GM12801 (cell line): ENCODE data around the gene MSH2.

Experiments
- CTCF ChIP-seq: IDR thresholded peaks from one replicate; pipeline ENCODE4 v1.5.1; 2011; ENCODE audit warnings: control low read depth; ENCODE audit not compliant: insufficient read length; ENCODE audit errors: extremely low read depth

The MSH2 gene

GRCh38 chr2:47373747-47374146, 29.2 kb upstream of the MSH2 start:
- TF ChIP-seq CTCF = no peak

GRCh38 chr2:47375307-47375706, 27.6 kb upstream of the MSH2 start:
- TF ChIP-seq CTCF = no peak

- TF ChIP-seq CTCF = no peak
Observed at GRCh38 chr2:47379384-47379783, 23.6 kb upstream of the MSH2 start.

GRCh38 chr2:47381408-47381807, 21.5 kb upstream of the MSH2 start:
- TF ChIP-seq CTCF = no peak

GRCh38 chr2:47386551-47386950, 16.4 kb upstream of the MSH2 start:
- no peak for TF ChIP-seq CTCF

- TF ChIP-seq CTCF = no peak
Observed at GRCh38 chr2:47388888-47389287, 14.1 kb upstream of the MSH2 start.

- no peak for TF ChIP-seq CTCF
Observed at GRCh38 chr2:47389692-47390091, 13.3 kb upstream of the MSH2 start.
